Tibial nerve (tissue), 4 donors: ENCODE results near the gene GMPPA. TPM values are rescaled to one million over a fixed set of nuclear protein-coding genes. Genes with fewer than 3 reads are reported as not detected.
A peak's percentile ranks its signal among the peaks of the same experiment; 100 is the strongest.

Source experiments
- DNase-seq, 2 donors: peaks; one replicate each; pipeline ENCODE4 v3.0.0-alpha.2; 2019; ENCODE audit warnings: low spot score in 2 of 2
- H3K27ac ChIP-seq, 4 donors: fragments of 200-600 bp; sonication (generic) in 3 of 4; one replicate each; pipeline ENCODE4 v1.5.1; 2017 to 2019; ENCODE audit warnings: mild to moderate bottlenecking in 1 of 4
- H3K27me3 ChIP-seq, 2 donors: fragments of 200-600 bp; sonication (generic) in 1 of 2; one replicate each; pipeline versions ENCODE4 v1.5.1 to v1.6.0; 2017 to 2019
- H3K36me3 ChIP-seq, 3 donors: fragments of 200-600 bp; sonication (generic); one replicate each; pipeline ENCODE4 v1.5.1; 2018 to 2019
- H3K4me1 ChIP-seq, 4 donors: fragments of 200-600 bp; sonication (generic) in 3 of 4; one replicate each; pipeline ENCODE4 v1.5.1; 2017 to 2019
- H3K4me3 ChIP-seq, 4 donors: fragments of 200-600 bp; sonication (generic) in 3 of 4; one replicate each; pipeline ENCODE4 v1.5.1; 2017 to 2019; ENCODE audit warnings: mild to moderate bottlenecking in 1 of 4, moderate library complexity in 1 of 4
- H3K9me3 ChIP-seq, 4 donors: fragments of 200-600 bp; sonication (generic) in 3 of 4; one replicate each; pipeline ENCODE4 v1.5.1; 2017 to 2019
- CTCF ChIP-seq, 5 experiments: fragments of 200-600 bp in 3 of 5; fragments of 450-650 bp in 2 of 5; sonication (generic) in 3 of 5; IDR thresholded peaks; one replicate each; pipeline ENCODE4 v1.5.1; 2016 to 2019; ENCODE audit warnings: antibody characterized with exemption in 5 of 5, mild to moderate bottlenecking in 3 of 5, moderate library complexity in 2 of 5
- EP300 ChIP-seq, 2 donors: sonication (generic); formaldehyde crosslinking; IDR thresholded peaks; one replicate each; pipeline ENCODE4 v1.6.1; 2017; ENCODE audit warnings: antibody characterized with exemption in 2 of 2, mild to moderate bottlenecking in 1 of 2
- POLR2A ChIP-seq, 2 donors: fragments of 450-650 bp; IDR thresholded peaks; one replicate each; pipeline ENCODE4 v1.6.1; 2017; ENCODE audit warnings: antibody characterized with exemption in 2 of 2, mild to moderate bottlenecking in 2 of 2, moderate library complexity in 2 of 2
- WGBS, 2 donors: methylation state at CpG; one replicate each; pipeline ENCODE4 v1.1.5; 2018; 5-methylcytosine and 5-hydroxymethylcytosine counted together
- total RNA-seq, 4 donors: library from RNA; depleted of rRNA; stranded (reverse); fragments of >200 nt; gene quantifications; one replicate each; pipeline ENCODE4 v1.1.0, GENCODE V29; 2016

GMPPA gene
- total RNA-seq, 4 donors from 2014 or later: 18.8 to 29.7 (median 27.8) TPM

GRCh38 chr2:219453671-219454590 lies 44.8 kb upstream of the GMPPA start:
- WGBS, 2 donors: 63 to 69% methylated on average over 10 of the region's 10 CpGs
- peaks cover 0 to 18% (median 0%) of the 10 kb centered on the region in 4 donors for H3K4me1 ChIP-seq
- H3K27me3 ChIP-seq: peaks cover 0 to 26% of the 10 kb centered on the region in 2 donors
- H3K4me3 ChIP-seq: no peak overlapping the region
- H3K27ac ChIP-seq: peak overlapping the region; percentile 19 to 70 (median 28)
- TF ChIP-seq EP300 (IDR thresholded peaks at IDR 0.05): no peak
- no peak for TF ChIP-seq CTCF (IDR thresholded peaks at IDR 0.05)
- no peak for TF ChIP-seq POLR2A (IDR thresholded peaks at IDR 0.05)
- peak in 1 of 2 donors; percentile 17 for DNase-seq
- H3K36me3 ChIP-seq: no peaks in the 10 kb centered on the region
- no peaks in the 10 kb centered on the region for H3K9me3 ChIP-seq

GRCh38 chr2:219455581-219455980 lies 43.1 kb upstream of the GMPPA start:
- 77 to 81% methylated on average over 5 to 6 of the region's 6 CpGs for WGBS, 2 donors
- no peaks in the 10 kb centered on the region for H3K9me3 ChIP-seq
- peaks cover 0 to 26% (median 3%) of the 10 kb centered on the region in 4 donors for H3K4me1 ChIP-seq
- peaks cover 0 to 27% of the 10 kb centered on the region in 2 donors for H3K27me3 ChIP-seq
- no peak overlapping the region for H3K27ac ChIP-seq
- DNase-seq: no peak
- TF ChIP-seq POLR2A (IDR thresholded peaks at IDR 0.05) (no peak), CTCF (IDR thresholded peaks at IDR 0.05) (no peak), EP300 (IDR thresholded peaks at IDR 0.05) (no peak)
- no peak overlapping the region for H3K4me3 ChIP-seq
- H3K36me3 ChIP-seq: no peaks in the 10 kb centered on the region

- H3K36me3 ChIP-seq: no peaks in the 10 kb centered on the region
- H3K27me3 ChIP-seq: peaks cover 0 to 27% of the 10 kb centered on the region in 2 donors
- no peak for DNase-seq
- peaks cover 0 to 36% (median 4%) of the 10 kb centered on the region in 4 donors for H3K4me1 ChIP-seq
- no peak overlapping the region for H3K4me3 ChIP-seq
- 79 to 80% methylated on average over 5 of the region's 5 CpGs for WGBS, 2 donors
- no peaks in the 10 kb centered on the region for H3K9me3 ChIP-seq
- H3K27ac ChIP-seq: no peak overlapping the region
- TF ChIP-seq EP300 (IDR thresholded peaks at IDR 0.05) (no peak), CTCF (IDR thresholded peaks at IDR 0.05) (no peak), POLR2A (IDR thresholded peaks at IDR 0.05) (no peak)
Measured at GRCh38 chr2:219457784-219458369, 40.8 kb upstream of the GMPPA start.

GRCh38 chr2:219458996-219459395 lies 39.7 kb upstream of the GMPPA start:
- H3K4me3 ChIP-seq: no peak overlapping the region
- TF ChIP-seq EP300 (IDR thresholded peaks at IDR 0.05): no peak
- TF ChIP-seq POLR2A (IDR thresholded peaks at IDR 0.05): no peak
- TF ChIP-seq CTCF (IDR thresholded peaks at IDR 0.05): no peak
- no peaks in the 10 kb centered on the region for H3K36me3 ChIP-seq

More at GRCh38 chr2:219458996-219459395, 39.7 kb upstream of the GMPPA start:
- no peak for DNase-seq
- H3K4me1 ChIP-seq: peaks cover 0 to 25% (median 4%) of the 10 kb centered on the region in 4 donors
- peaks cover 0 to 23% of the 10 kb centered on the region in 2 donors for H3K27me3 ChIP-seq
- H3K27ac ChIP-seq: no peak overlapping the region
- no peaks in the 10 kb centered on the region for H3K9me3 ChIP-seq
- WGBS, 2 donors: 78 to 87% methylated on average over 8 of the region's 8 CpGs
